Neural cell (in vitro differentiated cells): Measurements from ENCODE around the gene STPG3. TPM values are rescaled to one million over a fixed set of nuclear protein-coding genes. Genes with fewer than 3 reads are reported as not detected.

ENCODE experiments used
- H2AFZ ChIP-seq: fragments of 200-600, 300-800 bp; sonication (generic), shearing (Covaris generic); 2 replicates; pipeline ENCODE4 v1.6.0; 2014; ENCODE audit warnings: low read depth, mild to moderate bottlenecking, antibody characterized with exemption, low read length, moderate library complexity
- H3F3A ChIP-seq: fragments of 200-600 bp; shearing (Covaris generic); 2 replicates; pipeline ENCODE4 v1.6.1; 2016; ENCODE audit warnings: mild to moderate bottlenecking, moderate library complexity, mixed read lengths, antibody characterized with exemption, low read length; ENCODE audit not compliant: insufficient read depth, poor library complexity, severe bottlenecking
- H3K27ac ChIP-seq: fragments of 200-600, 300-800 bp; sonication (generic), shearing (Covaris generic); 2 replicates; pipeline ENCODE4 v1.5.1; 2014; ENCODE audit warnings: mild to moderate bottlenecking, low read length, moderate library complexity
- H3K27me3 ChIP-seq: fragments of 300-800, 200-600 bp; sonication (generic), shearing (Covaris generic); 2 replicates; pipeline ENCODE4 v1.6.0; 2014; ENCODE audit warnings: mild to moderate bottlenecking, low read depth, low read length, moderate library complexity; ENCODE audit not compliant: insufficient read depth
- H3K36me3 ChIP-seq: fragments of 300-800, 200-600 bp; sonication (generic), shearing (Covaris generic); 2 replicates; pipeline ENCODE4 v1.5.1; 2014; ENCODE audit warnings: mild to moderate bottlenecking, antibody characterized with exemption, low read length, moderate library complexity; ENCODE audit not compliant: insufficient read depth
- H3K4me2 ChIP-seq: fragments of 300-800, 200-600 bp; sonication (generic), shearing (Covaris generic); 2 replicates; pipeline ENCODE4 v1.6.0; 2014; ENCODE audit warnings: mild to moderate bottlenecking, low read length
- H3K4me3 ChIP-seq: fragments of 300-800, 200-600 bp; sonication (generic), shearing (Covaris generic); 2 replicates; pipeline ENCODE4 v1.5.1; 2014; ENCODE audit warnings: mild to moderate bottlenecking, low read length, moderate library complexity
- H3K79me2 ChIP-seq: fragments of 200-600 bp; shearing (Covaris generic); replicated peaks from 2 replicates; pipeline ENCODE4 v1.6.0; 2014; ENCODE audit warnings: mild to moderate bottlenecking, low read length, moderate library complexity; ENCODE audit not compliant: insufficient read depth
- H3K9ac ChIP-seq: fragments of 300-800, 200-600 bp; sonication (generic), shearing (Covaris generic); 2 replicates; pipeline ENCODE4 v1.6.1; 2016; ENCODE audit warnings: mild to moderate bottlenecking, low read length, mixed read lengths
- H3K9me2 ChIP-seq: fragments of 200-600 bp; shearing (Covaris generic); 2 replicates; pipeline ENCODE4 v1.6.1; 2016; ENCODE audit warnings: mild to moderate bottlenecking, low read length, mixed read lengths; ENCODE audit not compliant: insufficient read depth
- H3K9me3 ChIP-seq: fragments of 200-600, 300-800 bp; sonication (generic), shearing (Covaris generic); 2 replicates; pipeline ENCODE4 v1.6.1; 2016; ENCODE audit warnings: mild to moderate bottlenecking, mixed run types, low read length, moderate library complexity, mixed read lengths
- H4K20me1 ChIP-seq: fragments of 200-600 bp; shearing (Covaris generic); 2 replicates; pipeline ENCODE4 v1.6.1; 2016; ENCODE audit warnings: mild to moderate bottlenecking, mixed run types; ENCODE audit not compliant: insufficient read depth
- EP300 ChIP-seq: fragments of 450-650 bp; conservative IDR thresholded peaks from 2 replicates; pipeline ENCODE4 v1.6.1; 2014; ENCODE audit warnings: antibody characterized with exemption, mild to moderate bottlenecking, moderate library complexity; ENCODE audit not compliant: poor library complexity, severe bottlenecking
- MXI1 ChIP-seq: fragments of 450-650 bp; conservative IDR thresholded peaks from 2 replicates; pipeline ENCODE4 v1.6.1; 2014; ENCODE audit warnings: antibody characterized with exemption, mild to moderate bottlenecking; ENCODE audit not compliant: poor library complexity, severe bottlenecking
- POLR2AphosphoS5 ChIP-seq: IDR thresholded peaks from 2 replicates; pipeline ENCODE4 v1.6.1; 2012
- SMC3 ChIP-seq: fragments of 450-650 bp; conservative IDR thresholded peaks from 2 replicates; pipeline ENCODE4 v1.6.1; 2014; ENCODE audit warnings: antibody characterized with exemption, mild to moderate bottlenecking, moderate library complexity; ENCODE audit not compliant: poor library complexity
- TAF1 ChIP-seq: IDR thresholded peaks from 2 replicates; pipeline ENCODE4 v1.6.1; 2012; ENCODE audit warnings: low read depth
- polyA plus RNA-seq: library from polyadenylated mRNA; depleted of rRNA; stranded (reverse); fragments of >200 nt; gene quantifications from 2 replicates; pipeline ENCODE4 v1.2.3, GENCODE V29; 2014
- TF ChIP-seq, protein P1 (sequence below): fragments of 450-650 bp; IDR thresholded peaks from 2 replicates; pipeline ENCODE4 v1.5.1; 2014; ENCODE audit warnings: antibody characterized with exemption, mild to moderate bottlenecking, moderate library complexity; ENCODE audit not compliant: poor library complexity, severe bottlenecking

The STPG3 gene
- polyA plus RNA-seq, 1 donor from 2014 or later, result not detected

- H3K9me2 ChIP-seq, result no peaks in the 10 kb centered on the region
- TF ChIP-seq TAF1, result no peak
These were observed 17.6 kb downstream of the STPG3 start for GRCh38 chr9:137268538-137269201.

DNA sequence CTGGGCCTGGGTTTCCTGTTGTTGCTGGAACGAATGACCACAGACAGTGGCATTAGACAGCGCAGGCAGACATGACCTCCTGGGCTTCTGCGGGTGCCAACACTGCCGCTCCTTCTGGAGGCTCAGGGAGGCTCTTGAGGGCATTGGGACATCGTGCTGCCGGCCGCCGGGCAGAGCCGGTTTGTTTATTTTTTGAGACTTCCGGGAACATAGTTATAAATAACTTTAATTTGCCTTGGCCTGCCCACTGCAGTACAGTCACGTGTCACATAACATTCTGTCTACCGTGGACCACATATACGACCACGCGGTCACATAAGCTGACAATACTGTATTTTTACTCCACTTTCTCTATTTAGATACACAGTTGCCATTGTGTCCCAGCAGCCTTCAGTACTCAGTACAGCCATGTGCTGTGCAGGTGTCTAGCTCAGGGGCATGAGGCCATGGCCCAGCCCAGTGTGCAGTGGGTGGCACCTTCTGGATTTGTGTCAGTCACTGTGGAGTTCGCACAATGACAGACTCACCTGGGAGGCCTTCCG lies 18.2 kb downstream of the STPG3 start:
- H3K9me3 ChIP-seq, result no peaks in the 10 kb centered on the region
- H3K79me2 ChIP-seq, result no peaks in the 10 kb centered on the region
- H3K9me2 ChIP-seq, result no peaks in the 10 kb centered on the region
- no peaks in the 10 kb centered on the region for H3F3A ChIP-seq
- no peak overlapping the region for H3K4me2 ChIP-seq
- H3K9ac ChIP-seq, result no peak overlapping the region
- H3K4me3 ChIP-seq, result no peak overlapping the region
- H2AFZ ChIP-seq, result no peak overlapping the region
- no peaks in the 10 kb centered on the region for H3K27me3 ChIP-seq
- no peak overlapping the region for H3K27ac ChIP-seq
- TF ChIP-seq POLR2AphosphoS5 (no peak), MXI1 (no peak)
- peaks cover 7% of the 10 kb centered on the region for H3K36me3 ChIP-seq
- H4K20me1 ChIP-seq, result no peaks in the 10 kb centered on the region

More at GRCh38 chr9:137268538-137269201, 17.6 kb downstream of the STPG3 start:
- Histone ChIP-seq H2AFZ (no peak overlapping the region), H4K20me1 (no peaks in the 10 kb centered on the region), H3K79me2 (no peaks in the 10 kb centered on the region), H3K4me2 (no peak overlapping the region), H3K9me3 (no peaks in the 10 kb centered on the region), H3K36me3 (peaks cover 7% of the 10 kb centered on the region), H3K4me3 (no peak overlapping the region), H3K9ac (no peak overlapping the region), H3F3A (no peaks in the 10 kb centered on the region), H3K27ac (no peak overlapping the region), H3K27me3 (no peaks in the 10 kb centered on the region)

GRCh38 chr9:137270929-137271695 lies 20.0 kb downstream of the STPG3 start:
- no peak overlapping the region for H3K4me3 ChIP-seq
- no peaks in the 10 kb centered on the region for H3K9me3 ChIP-seq
- no peaks in the 10 kb centered on the region for H3K79me2 ChIP-seq
- H3F3A ChIP-seq, result no peaks in the 10 kb centered on the region
- no peak overlapping the region for H2AFZ ChIP-seq
- H3K36me3 ChIP-seq, result peaks cover 7% of the 10 kb centered on the region
- TF ChIP-seq, protein P1, sequence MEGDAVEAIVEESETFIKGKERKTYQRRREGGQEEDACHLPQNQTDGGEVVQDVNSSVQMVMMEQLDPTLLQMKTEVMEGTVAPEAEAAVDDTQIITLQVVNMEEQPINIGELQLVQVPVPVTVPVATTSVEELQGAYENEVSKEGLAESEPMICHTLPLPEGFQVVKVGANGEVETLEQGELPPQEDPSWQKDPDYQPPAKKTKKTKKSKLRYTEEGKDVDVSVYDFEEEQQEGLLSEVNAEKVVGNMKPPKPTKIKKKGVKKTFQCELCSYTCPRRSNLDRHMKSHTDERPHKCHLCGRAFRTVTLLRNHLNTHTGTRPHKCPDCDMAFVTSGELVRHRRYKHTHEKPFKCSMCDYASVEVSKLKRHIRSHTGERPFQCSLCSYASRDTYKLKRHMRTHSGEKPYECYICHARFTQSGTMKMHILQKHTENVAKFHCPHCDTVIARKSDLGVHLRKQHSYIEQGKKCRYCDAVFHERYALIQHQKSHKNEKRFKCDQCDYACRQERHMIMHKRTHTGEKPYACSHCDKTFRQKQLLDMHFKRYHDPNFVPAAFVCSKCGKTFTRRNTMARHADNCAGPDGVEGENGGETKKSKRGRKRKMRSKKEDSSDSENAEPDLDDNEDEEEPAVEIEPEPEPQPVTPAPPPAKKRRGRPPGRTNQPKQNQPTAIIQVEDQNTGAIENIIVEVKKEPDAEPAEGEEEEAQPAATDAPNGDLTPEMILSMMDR, result no peak
- TF ChIP-seq EP300 (no peak), SMC3 (no peak), POLR2AphosphoS5 (no peak), TAF1 (no peak)
- no peaks in the 10 kb centered on the region for H3K27me3 ChIP-seq
- H3K9ac ChIP-seq, result no peak overlapping the region
- H3K9me2 ChIP-seq, result no peaks in the 10 kb centered on the region
- H3K4me2 ChIP-seq, result no peak overlapping the region
- no peaks in the 10 kb centered on the region for H4K20me1 ChIP-seq
- no peak overlapping the region for H3K27ac ChIP-seq
